HuH-7 (cell line): ENCODE measurements around the gene TLDC2.
"Not testable (repeated sequence)": the region's sequence is repeated elsewhere in the genome, so short reads cannot be mapped to it uniquely, and the experiment has no call there.

ENCODE experiments used
- DNase-seq: peaks from one replicate; pipeline ENCODE4 v3.0.0; 2011; ENCODE audit warnings: low spot score

TLDC2 gene

GRCh38 chr20:36871640-36872570 lies 4.0 kb upstream of the TLDC2 start:
- DNase-seq = no peak

- DNase-seq = no peak
Observed at GRCh38 chr20:36872852-36873251, 3.1 kb upstream of the TLDC2 start.

- no peak for DNase-seq
Observed at GRCh38 chr20:36873498-36874189, 2.3 kb upstream of the TLDC2 start.

GRCh38 chr20:36875093-36875492 lies 845 bp upstream of the TLDC2 start:
- not testable (repeated sequence) for DNase-seq

GRCh38 chr20:36876473-36876833 lies 515 bp downstream of the TLDC2 start:
- no peak for DNase-seq

GRCh38 chr20:36878941-36879340 lies 3.0 kb downstream of the TLDC2 start:
- DNase-seq = no peak

GRCh38 chr20:36880741-36881250 lies 4.9 kb downstream of the TLDC2 start:
- DNase-seq = no peak

GRCh38 chr20:36881331-36881730 lies 5.4 kb downstream of the TLDC2 start:
- DNase-seq = no peak

- no peak for DNase-seq
Observed at GRCh38 chr20:36881888-36882287, 6.0 kb downstream of the TLDC2 start.

- DNase-seq = no peak
Observed at GRCh38 chr20:36883977-36884535, 8.1 kb downstream of the TLDC2 start.

- no peak for DNase-seq
Observed at GRCh38 chr20:36885356-36885755, 9.4 kb downstream of the TLDC2 start.

GRCh38 chr20:36886859-36887751 lies 11.2 kb downstream of the TLDC2 start:
- peak; percentile 91 for DNase-seq

- DNase-seq = no peak
Observed at GRCh38 chr20:36887752-36888090, 11.8 kb downstream of the TLDC2 start.

GRCh38 chr20:36888880-36889516 lies 13.1 kb downstream of the TLDC2 start:
- DNase-seq = no peak

GRCh38 chr20:36890586-36890985 lies 14.6 kb downstream of the TLDC2 start:
- no peak for DNase-seq

- no peak for DNase-seq
Observed at GRCh38 chr20:36891211-36891610, 15.3 kb downstream of the TLDC2 start.

GRCh38 chr20:36893801-36894200 lies 17.9 kb downstream of the TLDC2 start:
- DNase-seq = no peak

- no peak for DNase-seq
Observed at GRCh38 chr20:36895036-36895435, 19.1 kb downstream of the TLDC2 start.

GRCh38 chr20:36904690-36905089 lies 28.8 kb downstream of the TLDC2 start:
- DNase-seq = no peak

- DNase-seq = not testable (repeated sequence)
Observed at GRCh38 chr20:36905566-36905965, 29.6 kb downstream of the TLDC2 start.

- DNase-seq = not testable (repeated sequence)
Observed at GRCh38 chr20:36906086-36906485, 30.1 kb downstream of the TLDC2 start.
